A673 (cell line): ENCODE measurements around the gene C1orf210.

Source experiments
- EZH2 ChIP-seq: fragments of 200-600 bp; sonication (generic); IDR thresholded peaks from 2 replicates; pipeline ENCODE4 v1.6.1; 2017; ENCODE audit warnings: borderline replicate concordance, low read depth, mild to moderate bottlenecking, mixed read lengths, antibody characterized with exemption, low read length; ENCODE audit not compliant: poor library complexity, severe bottlenecking
- TF ChIP-seq, protein P1 (sequence below): fragments of 300-800, 200-600 bp; sonication (generic); conservative IDR thresholded peaks from 2 replicates; pipeline ENCODE4 v1.5.1; 2017; ENCODE audit warnings: low read depth, mild to moderate bottlenecking, antibody characterized with exemption, low read length, moderate library complexity, mixed read lengths

GRCh38 chr1:43316738-43317520, 31.5 kb upstream of the C1orf210 start:
- TF ChIP-seq, protein P1, sequence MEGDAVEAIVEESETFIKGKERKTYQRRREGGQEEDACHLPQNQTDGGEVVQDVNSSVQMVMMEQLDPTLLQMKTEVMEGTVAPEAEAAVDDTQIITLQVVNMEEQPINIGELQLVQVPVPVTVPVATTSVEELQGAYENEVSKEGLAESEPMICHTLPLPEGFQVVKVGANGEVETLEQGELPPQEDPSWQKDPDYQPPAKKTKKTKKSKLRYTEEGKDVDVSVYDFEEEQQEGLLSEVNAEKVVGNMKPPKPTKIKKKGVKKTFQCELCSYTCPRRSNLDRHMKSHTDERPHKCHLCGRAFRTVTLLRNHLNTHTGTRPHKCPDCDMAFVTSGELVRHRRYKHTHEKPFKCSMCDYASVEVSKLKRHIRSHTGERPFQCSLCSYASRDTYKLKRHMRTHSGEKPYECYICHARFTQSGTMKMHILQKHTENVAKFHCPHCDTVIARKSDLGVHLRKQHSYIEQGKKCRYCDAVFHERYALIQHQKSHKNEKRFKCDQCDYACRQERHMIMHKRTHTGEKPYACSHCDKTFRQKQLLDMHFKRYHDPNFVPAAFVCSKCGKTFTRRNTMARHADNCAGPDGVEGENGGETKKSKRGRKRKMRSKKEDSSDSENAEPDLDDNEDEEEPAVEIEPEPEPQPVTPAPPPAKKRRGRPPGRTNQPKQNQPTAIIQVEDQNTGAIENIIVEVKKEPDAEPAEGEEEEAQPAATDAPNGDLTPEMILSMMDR, result no peak
- TF ChIP-seq EZH2, result no peak
